ENCODE data around the gene HCFC1. TPM values are rescaled to one million over a fixed set of nuclear protein-coding genes. Genes with fewer than 3 reads are reported as not detected.

The HCFC1 gene
- total and polyA plus RNA-seq, 3 donors from 2014 or later: 32.3 to 115 (median 102) TPM

GRCh38 chrX:154006947-154007346 lies 35.3 kb upstream of the HCFC1 start:
- intact Hi-C loops (cut with DNase I; ENCODE audit: low total_unique reads): no loop called here
- no peaks in the 10 kb centered on the region for H3K4me1 ChIP-seq
- DNase-seq: no peak
- H3K4me3 ChIP-seq: no peak overlapping the region
- no peak overlapping the region for H3K27ac ChIP-seq
- TF ChIP-seq CTCF (IDR thresholded peaks at IDR 0.05): no peak
- TF ChIP-seq POLR2A (IDR thresholded peaks at IDR 0.05): no peak
- 97% methylated on average over 18 of the region's 20 CpGs; no CpG with 5 or more reads in 1 of the 2 donors for WGBS, 2 donors
- no peaks in the 10 kb centered on the region for H3K27me3 ChIP-seq
- no peaks in the 10 kb centered on the region for H3K36me3 ChIP-seq (ENCODE audit: low read depth, missing control alignments)
- H3K9me3 ChIP-seq: no peaks in the 10 kb centered on the region

- H3K4me1 ChIP-seq: no peaks in the 10 kb centered on the region
- no peaks in the 10 kb centered on the region for H3K9me3 ChIP-seq
- no peak for TF ChIP-seq POLR2A (IDR thresholded peaks at IDR 0.05)
- no peak for TF ChIP-seq CTCF (IDR thresholded peaks at IDR 0.05)
- H3K27me3 ChIP-seq: no peaks in the 10 kb centered on the region
- intact Hi-C loops (cut with DNase I; ENCODE audit: low total_unique reads): no loop called here
- H3K36me3 ChIP-seq (ENCODE audit: low read depth, missing control alignments): no peaks in the 10 kb centered on the region
- no peak overlapping the region for H3K27ac ChIP-seq
- 84 to 85% methylated on average over 11 of the region's 11 CpGs for WGBS, 2 donors
- no peak overlapping the region for H3K4me3 ChIP-seq
- DNase-seq: no peak
These were observed 32.7 kb upstream of the HCFC1 start for GRCh38 chrX:154004315-154004714.

GRCh38 chrX:154002215-154002719 lies 30.6 kb upstream of the HCFC1 start:
- Histone ChIP-seq H3K4me3 (no peak overlapping the region), H3K27ac (no peak overlapping the region), H3K4me1 (no peaks in the 10 kb centered on the region), H3K27me3 (no peaks in the 10 kb centered on the region), H3K9me3 (no peaks in the 10 kb centered on the region), H3K36me3 (ENCODE audit: low read depth, missing control alignments) (no peaks in the 10 kb centered on the region)
- 78 to 84% methylated on average over 12 to 15 of the region's 17 CpGs for WGBS, 2 donors
- intact Hi-C loops (cut with DNase I; ENCODE audit: low total_unique reads): no loop called here
- TF ChIP-seq POLR2A (IDR thresholded peaks at IDR 0.05): no peak
- no peak for TF ChIP-seq CTCF (IDR thresholded peaks at IDR 0.05)
- no peak for DNase-seq

- Histone ChIP-seq H3K4me3 (no peak overlapping the region), H3K4me1 (no peaks in the 10 kb centered on the region), H3K27ac (no peak overlapping the region), H3K27me3 (no peaks in the 10 kb centered on the region), H3K9me3 (no peaks in the 10 kb centered on the region), H3K36me3 (ENCODE audit: low read depth, missing control alignments) (no peaks in the 10 kb centered on the region)
- 26 to 37% methylated on average over 2 to 5 of the region's 5 CpGs for WGBS, 2 donors
- no peak for DNase-seq
- TF ChIP-seq POLR2A (IDR thresholded peaks at IDR 0.05) (no peak), CTCF (IDR thresholded peaks at IDR 0.05) (no peak)
- intact Hi-C loops (cut with DNase I; ENCODE audit: low total_unique reads): no loop called here
These were observed 28.4 kb upstream of the HCFC1 start for GRCh38 chrX:154000051-154000450.

- Histone ChIP-seq H3K4me1 (no peaks in the 10 kb centered on the region), H3K27me3 (no peaks in the 10 kb centered on the region), H3K27ac (no peak overlapping the region), H3K36me3 (ENCODE audit: low read depth, missing control alignments) (no peaks in the 10 kb centered on the region), H3K9me3 (no peaks in the 10 kb centered on the region), H3K4me3 (no peak overlapping the region)
- DNase-seq: no peak
- intact Hi-C loops (cut with DNase I; ENCODE audit: low total_unique reads): no loop called here
- 29 to 65% methylated on average over 12 to 19 of the region's 19 CpGs for WGBS, 2 donors
- TF ChIP-seq POLR2A (IDR thresholded peaks at IDR 0.05) (no peak), CTCF (IDR thresholded peaks at IDR 0.05) (no peak)
These were observed 27.9 kb upstream of the HCFC1 start for GRCh38 chrX:153999359-154000037.

Measured in testis (tissue), 3 donors.